HepG2 (cell line): ENCODE measurements around the gene WDR5B. TPM values are rescaled to one million over a fixed set of nuclear protein-coding genes. Genes with fewer than 3 reads are reported as not detected.

Experiments
- ARID5B ChIP-seq: IDR thresholded peaks from 2 replicates; pipeline ENCODE4 v1.4.0; 2020; ENCODE audit warnings: mild to moderate bottlenecking, missing genetic modification reagents
- E2F2 ChIP-seq: sonication (generic); formaldehyde crosslinking; IDR thresholded peaks from 2 replicates; pipeline ENCODE4 v1.4.0; 2020; ENCODE audit warnings: missing genetic modification reagents, borderline replicate concordance
- FOSL2 ChIP-seq: sonication (generic); formaldehyde crosslinking; IDR thresholded peaks from 2 replicates; pipeline ENCODE4 v1.4.0; 2020; ENCODE audit warnings: missing genetic modification reagents
- GATAD2A ChIP-seq: IDR thresholded peaks from 2 replicates; pipeline ENCODE4 v1.6.1; 2016
- HOXA3 ChIP-seq: sonication (generic); formaldehyde crosslinking; IDR thresholded peaks from 2 replicates; pipeline ENCODE4 v1.5.0; 2020; ENCODE audit warnings: missing genetic modification reagents
- NKX3-1 ChIP-seq: sonication (generic); formaldehyde crosslinking; IDR thresholded peaks from 2 replicates; pipeline ENCODE4 v1.5.0; 2020; ENCODE audit warnings: missing genetic modification reagents
- SP2 ChIP-seq: sonication (generic); formaldehyde crosslinking; IDR thresholded peaks from 2 replicates; pipeline ENCODE4 v1.5.1; 2020; ENCODE audit warnings: mild to moderate bottlenecking, missing genetic modification reagents
- TRIM22 ChIP-seq: fragments of 450-650 bp; IDR thresholded peaks from 2 replicates; pipeline ENCODE4 v1.6.1; 2017
- ZBTB39 ChIP-seq: sonication (generic); formaldehyde crosslinking; IDR thresholded peaks from 2 replicates; pipeline ENCODE4 v1.5.0; 2020; ENCODE audit warnings: missing genetic modification reagents
- ZNF414 ChIP-seq: sonication (generic); formaldehyde crosslinking; IDR thresholded peaks from 2 replicates; pipeline ENCODE4 v1.5.0; 2020; ENCODE audit warnings: missing genetic modification reagents
- ZNF646 ChIP-seq: sonication (generic); formaldehyde crosslinking; IDR thresholded peaks from 2 replicates; pipeline ENCODE4 v1.9.0; 2021; ENCODE audit warnings: mild to moderate bottlenecking, missing genetic modification reagents
- ZSCAN31 ChIP-seq: sonication (generic); formaldehyde crosslinking; IDR thresholded peaks from 2 replicates; pipeline ENCODE4 v1.5.0; 2020; ENCODE audit warnings: low read depth, mild to moderate bottlenecking, missing genetic modification reagents
- polyA plus RNA-seq, 8 experiments: library from polyadenylated mRNA; depleted of rRNA in 3 of 8; stranded (reverse) in 7 of 8; unstranded in 1 of 8; fragments of >200 nt; fragmentation: Illumina TruSeq in 4 of 8; extraction: Trizol in 4 of 8; gene quantifications; 2 replicates each; pipeline versions ENCODE4 v1.2.1 to v1.2.3, GENCODE V29; 2011 to 2016; ENCODE audit warnings: low read depth in 4 of 8, missing spikeins in 1 of 8, mixed read lengths in 1 of 8; ENCODE audit not compliant: insufficient read depth in 1 of 8
- total RNA-seq, 5 experiments: library from RNA; depleted of rRNA; stranded (reverse); fragments of >200 nt; fragmentation: Illumina TruSeq; extraction: Trizol; gene quantifications; 2 replicates each; pipeline ENCODE4 v1.2.3, GENCODE V29; 2016; ENCODE audit warnings: low read depth in 1 of 5

WDR5B gene
- total and polyA plus RNA-seq, 2 of the 13 experiments (the other 11 are each of a cell fraction or from before 2014, with no cell fraction given): 2.5 to 3.6 TPM

GRCh38 chr3:122382888-122383666, 32.8 kb downstream of the WDR5B start, which contains the start of gene MIX23 (continued):
- TF ChIP-seq ARID5B (CRISPR knock-in tag) (no peak; the same call in none of the 2 replicates), ZNF414 (CRISPR knock-in tag) (peak; percentile 88), ZSCAN31 (CRISPR knock-in tag) (peak; percentile 80; the same call in 1 of the 2 replicates), SP2 (CRISPR knock-in tag) (no peak), GATAD2A (CRISPR knock-in tag) (peak; percentile 31; the same call in 1 of the 2 replicates), HOXA3 (CRISPR knock-in tag) (peak; percentile 75; the same call in 1 of the 2 replicates), ZNF646 (CRISPR knock-in tag) (no peak), E2F2 (peak; percentile 69; the same call in 1 of the 2 replicates), ZBTB39 (CRISPR knock-in tag) (peak; percentile 72; the same call in 1 of the 2 replicates), FOSL2 (CRISPR knock-in tag) (no peak; the same call in 1 of the 2 replicates), TRIM22 (no peak), NKX3-1 (peak; percentile 68; the same call in 1 of the 2 replicates)
